Subcutaneous preadipocyte (primary cell): ENCODE results near the gene GRIP2. TPM values are rescaled to one million over a fixed set of nuclear protein-coding genes. Genes with fewer than 3 reads are reported as not detected.

Source experiments
- small RNA-seq: library from RNA; depleted of rRNA; stranded (forward); fragments of <200 nt; gene quantifications from one replicate; pipeline ENCODE3, GENCODE V24; 2012
- total RNA-seq: library from RNA; depleted of rRNA; stranded (reverse); fragments of >200 nt; gene quantifications from 2 replicates; pipeline ENCODE4 v1.2.3, GENCODE V29; 2012

The GRIP2 gene
- not detected in 2 replicates for total RNA-seq

DNA sequence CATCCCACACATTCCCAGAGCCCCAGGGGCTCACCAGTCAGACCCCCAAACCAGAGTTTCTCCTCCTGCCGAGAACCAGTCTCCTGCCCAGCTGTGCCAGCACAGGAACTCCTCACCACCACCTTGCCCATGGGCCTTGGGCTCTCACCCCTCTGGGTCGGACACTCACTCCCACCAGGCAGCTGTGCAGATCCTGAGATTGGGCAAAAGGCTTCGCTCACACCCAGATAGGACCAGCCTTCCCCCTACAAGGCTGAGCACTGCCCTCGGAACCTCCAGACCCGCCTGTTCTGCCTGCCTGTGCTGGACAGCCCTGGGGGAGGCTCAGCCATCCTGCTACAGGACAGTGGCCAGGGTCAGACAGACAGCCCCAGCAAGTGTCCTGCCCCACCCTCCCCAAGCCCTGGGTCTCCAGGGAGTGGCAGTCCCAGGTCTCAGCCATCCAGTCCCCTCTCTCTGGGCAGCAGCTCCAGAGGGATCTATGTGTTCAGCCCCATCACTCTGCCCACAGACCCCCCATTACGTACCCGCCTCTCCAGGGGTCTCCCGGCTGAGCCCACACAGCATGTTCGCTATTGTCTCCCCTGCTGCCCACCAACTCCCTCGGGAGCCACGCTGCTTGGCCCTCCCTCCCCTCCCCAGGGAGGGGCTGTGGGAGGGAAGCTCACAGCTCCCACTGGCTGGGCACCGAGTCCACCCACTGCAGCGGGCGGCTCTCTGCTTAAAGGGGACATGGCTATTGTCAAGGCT is at the start of gene GRIP2:
TSS of gene GRIP2 (minus strand) at position 601 of the 750 bp plus-strand sequence. CDS start at position 567, 34 bp downstream.

Small RNAs within 50 kb of the gene (small RNA-seq; reads per million reads assigned to genes)
- gene RNU6-905P: not detected

Other genes with a start within 250 kb of the GRIP2 start
- gene SLC6A6, start 137.7 kb downstream of the GRIP2 start, total RNA-seq: 12.1 and 19.9 TPM in 2 replicates
- 8.8 TPM in 2 replicates for gene CCDC174, start 111.4 kb upstream of the GRIP2 start, total RNA-seq
- gene C3orf20, start 134.8 kb upstream of the GRIP2 start, total RNA-seq: not detected in 2 replicates